ENCODE measurements around the gene FNDC3A. TPM values are rescaled to one million over a fixed set of nuclear protein-coding genes. Genes with fewer than 3 reads are reported as not detected.

FNDC3A gene
- total RNA-seq, 1 donor from 2014 or later = 22.7 TPM

GRCh38 chr13:49235856-49236431, 260.2 kb downstream of the FNDC3A start:
- Histone ChIP-seq H3K4me1 (no peaks in the 10 kb centered on the region), H3K27ac (no peak overlapping the region), H3K36me3 (no peaks in the 10 kb centered on the region), H3K4me3 (no peak overlapping the region), H3K27me3 (no peaks in the 10 kb centered on the region), H3K9me3 (no peaks in the 10 kb centered on the region)
- TF ChIP-seq, protein P1, sequence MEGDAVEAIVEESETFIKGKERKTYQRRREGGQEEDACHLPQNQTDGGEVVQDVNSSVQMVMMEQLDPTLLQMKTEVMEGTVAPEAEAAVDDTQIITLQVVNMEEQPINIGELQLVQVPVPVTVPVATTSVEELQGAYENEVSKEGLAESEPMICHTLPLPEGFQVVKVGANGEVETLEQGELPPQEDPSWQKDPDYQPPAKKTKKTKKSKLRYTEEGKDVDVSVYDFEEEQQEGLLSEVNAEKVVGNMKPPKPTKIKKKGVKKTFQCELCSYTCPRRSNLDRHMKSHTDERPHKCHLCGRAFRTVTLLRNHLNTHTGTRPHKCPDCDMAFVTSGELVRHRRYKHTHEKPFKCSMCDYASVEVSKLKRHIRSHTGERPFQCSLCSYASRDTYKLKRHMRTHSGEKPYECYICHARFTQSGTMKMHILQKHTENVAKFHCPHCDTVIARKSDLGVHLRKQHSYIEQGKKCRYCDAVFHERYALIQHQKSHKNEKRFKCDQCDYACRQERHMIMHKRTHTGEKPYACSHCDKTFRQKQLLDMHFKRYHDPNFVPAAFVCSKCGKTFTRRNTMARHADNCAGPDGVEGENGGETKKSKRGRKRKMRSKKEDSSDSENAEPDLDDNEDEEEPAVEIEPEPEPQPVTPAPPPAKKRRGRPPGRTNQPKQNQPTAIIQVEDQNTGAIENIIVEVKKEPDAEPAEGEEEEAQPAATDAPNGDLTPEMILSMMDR (IDR thresholded peaks at IDR 0.05) = no peak
- intact Hi-C loops (cut with DNase I) = no loop called here
- no peak for DNase-seq (ENCODE audit: low spot score in 2 of 2)

DNA sequence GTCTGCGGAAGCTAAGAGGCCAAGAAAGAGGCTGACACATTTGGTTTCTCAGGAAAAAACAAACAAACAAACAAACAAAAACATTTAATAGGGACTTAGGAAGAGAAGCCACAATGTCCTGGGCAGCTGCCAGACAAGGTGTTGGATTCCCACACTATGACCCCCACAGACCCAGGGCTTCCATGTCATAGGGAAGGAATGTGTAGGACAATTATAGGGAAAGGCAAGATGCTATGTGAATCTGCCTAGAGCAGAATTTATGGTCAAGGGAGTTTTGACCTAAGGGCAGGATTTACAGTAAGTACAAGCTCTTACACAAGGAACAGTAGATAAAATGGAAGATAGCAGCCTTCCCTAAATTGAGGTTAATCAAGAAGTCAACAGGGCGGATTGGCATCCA, 262.9 kb downstream of the FNDC3A start:
- Histone ChIP-seq H3K36me3 (no peaks in the 10 kb centered on the region), H3K4me1 (no peaks in the 10 kb centered on the region), H3K4me3 (no peak overlapping the region), H3K9me3 (no peaks in the 10 kb centered on the region), H3K27ac (no peak overlapping the region), H3K27me3 (no peaks in the 10 kb centered on the region)
- TF ChIP-seq, protein P1 (IDR thresholded peaks at IDR 0.05) = no peak
- no peak for DNase-seq (ENCODE audit: low spot score in 2 of 2)
- intact Hi-C loops (cut with DNase I) = no loop called here

DNA sequence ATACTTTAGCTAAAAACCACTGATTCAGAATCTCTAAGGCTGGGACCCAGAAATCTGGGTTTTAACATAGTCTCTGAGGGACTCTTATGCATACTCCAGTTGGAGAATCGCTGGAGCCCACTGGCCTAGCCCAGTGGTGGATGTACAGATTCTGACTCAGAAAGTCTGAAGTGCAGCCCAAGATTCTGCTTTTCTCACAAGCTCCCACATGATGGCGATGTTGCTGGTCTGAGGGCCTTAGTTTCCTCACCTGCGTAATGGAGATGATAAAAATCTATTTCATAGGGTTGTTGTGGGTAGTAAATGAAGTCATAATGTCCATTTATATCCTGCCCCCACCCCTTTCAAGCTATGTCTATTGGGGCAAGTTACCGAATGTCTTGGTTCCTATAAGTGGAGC, 264.3 kb downstream of the FNDC3A start:
- H3K4me1 ChIP-seq = no peaks in the 10 kb centered on the region
- H3K36me3 ChIP-seq = no peaks in the 10 kb centered on the region
- intact Hi-C loops (cut with DNase I) = no loop called here
- TF ChIP-seq, protein P1 (IDR thresholded peaks at IDR 0.05) = peak in 1 of 3 experiments; percentile 45
- H3K4me3 ChIP-seq = no peak overlapping the region
- DNase-seq (ENCODE audit: low spot score in 2 of 2) = no peak
- H3K9me3 ChIP-seq = no peaks in the 10 kb centered on the region
- H3K27ac ChIP-seq = no peak overlapping the region
- H3K27me3 ChIP-seq = no peaks in the 10 kb centered on the region

DNA sequence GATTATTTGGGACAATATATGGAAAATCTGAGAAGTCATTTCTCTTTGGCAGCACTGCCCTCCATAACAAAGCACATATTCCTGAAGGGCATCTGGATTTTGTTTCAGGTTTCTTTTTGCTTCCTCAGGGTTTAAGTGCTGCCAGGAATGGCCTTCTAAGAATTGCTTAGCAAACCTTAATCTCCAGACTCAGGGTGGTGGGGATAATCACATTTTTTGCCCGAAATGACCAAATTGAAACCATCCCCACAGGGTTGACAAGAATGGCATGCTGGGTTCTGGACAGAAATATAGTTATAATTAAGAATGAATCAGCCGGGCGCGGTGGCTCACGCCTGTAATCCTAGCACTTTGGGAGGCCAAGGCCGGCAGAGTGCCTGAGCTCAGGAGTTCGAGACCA, 265.6 kb downstream of the FNDC3A start:
- Histone ChIP-seq H3K27me3 (no peaks in the 10 kb centered on the region), H3K4me1 (no peaks in the 10 kb centered on the region), H3K9me3 (no peaks in the 10 kb centered on the region), H3K4me3 (no peak overlapping the region), H3K27ac (no peak overlapping the region), H3K36me3 (no peaks in the 10 kb centered on the region)
- intact Hi-C loops (cut with DNase I) = no loop called here
- DNase-seq (ENCODE audit: low spot score in 2 of 2) = no peak
- TF ChIP-seq, protein P1 (IDR thresholded peaks at IDR 0.05) = no peak

DNA sequence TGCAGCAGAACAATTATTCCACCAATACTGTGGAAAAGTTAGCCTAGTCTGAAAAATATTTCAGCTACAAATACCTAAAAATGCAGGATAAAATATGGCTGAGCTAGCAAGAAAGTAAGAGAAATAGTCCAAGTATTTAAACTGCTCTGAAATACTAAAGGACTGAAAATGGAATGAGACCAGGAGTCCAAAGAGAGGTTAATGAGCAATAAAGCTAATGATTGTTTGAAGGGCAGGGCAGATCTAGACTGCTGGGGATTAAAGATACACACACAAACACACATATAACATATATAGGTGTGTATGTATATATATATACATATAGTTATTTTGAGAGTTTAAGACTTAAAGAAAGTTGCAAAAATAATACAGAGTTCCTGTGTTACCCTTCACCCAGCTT, 269.4 kb downstream of the FNDC3A start:
- TF ChIP-seq, protein P1 (IDR thresholded peaks at IDR 0.05) = no peak
- no peaks in the 10 kb centered on the region for H3K9me3 ChIP-seq
- H3K36me3 ChIP-seq = no peaks in the 10 kb centered on the region
- no peak overlapping the region for H3K27ac ChIP-seq
- H3K4me1 ChIP-seq = peaks cover 0 to 5% of the 10 kb centered on the region in 2 donors
- DNase-seq (ENCODE audit: low spot score in 2 of 2) = no peak
- intact Hi-C loops (cut with DNase I) = loop anchor here (5.0 kb wide), 2 partner anchors 197 to 268 kb away; partner anchors contain the start of genes CAB39L, FNDC3A and SETDB2
- no peak overlapping the region for H3K4me3 ChIP-seq
- no peaks in the 10 kb centered on the region for H3K27me3 ChIP-seq
